H4 (cell line): ENCODE data around the gene MMP10. TPM values are rescaled to one million over a fixed set of nuclear protein-coding genes. Genes with fewer than 3 reads are reported as not detected.

ENCODE experiments used
- DNase-seq: peaks from one replicate; pipeline ENCODE4 v3.0.0-alpha.2; 2015; ENCODE audit warnings: low spot score
- total RNA-seq: library from RNA; depleted of rRNA; stranded (reverse); fragments of >200 nt; shearing (Covaris generic); gene quantifications from 2 replicates; pipeline ENCODE4 v1.2.3, GENCODE V29; 2014; rRNA removed

The MMP10 gene
- 0.33 TPM in 1 of 2 replicates, not detected in the other for total RNA-seq

DNA sequence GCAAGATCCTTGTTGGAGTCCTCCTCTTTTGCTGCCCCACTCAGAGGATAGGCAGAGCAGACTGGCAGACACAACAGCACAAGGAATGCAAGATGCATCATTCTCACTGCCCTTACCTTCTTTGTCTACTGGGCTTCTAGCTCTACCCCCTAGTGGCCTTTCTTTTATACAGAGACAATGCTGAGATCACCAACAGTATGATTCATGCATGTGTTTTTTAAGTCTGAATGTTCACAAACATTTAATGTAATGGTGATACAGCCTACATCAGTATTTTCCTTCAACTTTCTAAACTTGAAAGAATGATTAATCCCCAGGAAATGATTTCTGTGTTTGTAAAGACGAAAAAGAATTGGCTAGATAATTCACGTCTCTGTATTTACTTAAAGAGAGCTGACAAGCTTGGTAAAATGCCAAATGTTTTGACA, at the start of gene MMP10:
Gene MMP10 (minus strand): TSS at position 138 of the 428 bp plus-strand sequence. CDS start 37 bp downstream, at position 101.
- peak; percentile 52 for DNase-seq

DNA sequence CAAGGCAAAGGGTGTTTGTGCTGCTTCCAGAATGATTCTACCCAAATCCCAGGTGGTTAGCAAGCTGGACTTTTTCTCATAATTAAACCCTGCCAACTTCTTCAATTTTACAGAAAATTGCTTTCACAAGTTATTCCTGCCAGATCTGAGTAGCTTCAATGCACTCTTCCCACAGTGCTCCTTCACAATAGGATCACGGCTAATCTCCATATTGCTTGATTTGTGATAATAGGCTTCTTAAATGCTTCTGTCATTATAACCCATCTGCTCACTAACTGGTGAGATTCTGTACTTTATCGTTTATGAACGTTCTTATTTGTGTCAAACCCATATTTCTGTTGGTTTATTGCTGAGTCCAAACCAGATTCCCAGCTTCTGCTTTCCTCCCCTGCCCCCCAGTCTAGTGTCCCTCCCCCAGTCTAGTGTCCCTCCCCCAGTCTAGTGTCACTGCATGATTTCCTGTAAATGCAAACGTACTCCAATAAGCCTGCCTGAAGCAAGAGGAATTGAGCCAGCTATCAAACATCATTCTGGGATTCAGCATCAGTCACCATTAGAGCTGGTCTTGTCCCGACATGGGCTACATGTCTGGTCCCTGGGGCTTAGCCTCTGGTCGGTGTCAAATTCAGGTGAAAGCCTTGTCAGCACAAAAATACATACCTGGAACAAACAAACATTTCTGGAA, 49.0 kb upstream of the MMP10 start:
- DNase-seq, result no peak

DNA sequence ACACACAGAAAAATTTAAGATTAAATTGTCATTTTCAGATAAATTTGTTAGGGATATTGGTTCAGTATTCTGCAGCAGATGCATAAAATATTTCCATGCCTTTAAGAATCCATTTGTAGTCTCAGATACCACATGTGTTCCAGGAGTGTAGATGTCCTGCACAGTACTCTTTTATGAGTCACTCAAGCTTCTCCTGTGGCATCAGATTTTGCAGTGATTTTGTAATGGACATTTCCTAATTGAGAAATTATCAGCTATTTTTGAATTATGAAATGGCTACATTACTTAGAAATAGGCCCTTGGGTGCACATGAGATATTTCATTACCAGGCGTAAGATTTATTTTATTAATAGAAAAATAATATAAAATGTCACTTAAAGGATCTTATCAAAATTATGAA, 44.1 kb upstream of the MMP10 start:
- DNase-seq, result no peak

DNA sequence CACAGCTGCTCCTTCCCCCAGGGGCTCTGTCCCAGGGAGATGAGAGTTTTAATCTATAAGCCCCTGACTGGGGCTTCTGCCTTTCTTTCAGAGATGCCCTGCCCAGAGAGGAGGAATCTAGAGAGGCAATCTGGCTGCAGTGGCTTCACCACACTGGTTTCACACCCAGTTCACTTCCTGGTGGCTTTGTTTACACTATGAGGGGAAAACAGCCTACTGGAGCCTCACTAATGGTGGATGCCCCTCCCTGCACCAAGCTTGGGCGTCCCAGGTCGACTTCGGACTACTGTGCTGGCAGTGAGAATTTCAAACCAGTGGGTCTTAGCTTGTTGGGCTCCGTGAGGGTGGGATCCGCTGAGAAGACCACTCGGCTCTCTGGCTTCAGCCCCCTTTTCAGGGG, 39.1 kb upstream of the MMP10 start:
- DNase-seq, result no peak

DNA sequence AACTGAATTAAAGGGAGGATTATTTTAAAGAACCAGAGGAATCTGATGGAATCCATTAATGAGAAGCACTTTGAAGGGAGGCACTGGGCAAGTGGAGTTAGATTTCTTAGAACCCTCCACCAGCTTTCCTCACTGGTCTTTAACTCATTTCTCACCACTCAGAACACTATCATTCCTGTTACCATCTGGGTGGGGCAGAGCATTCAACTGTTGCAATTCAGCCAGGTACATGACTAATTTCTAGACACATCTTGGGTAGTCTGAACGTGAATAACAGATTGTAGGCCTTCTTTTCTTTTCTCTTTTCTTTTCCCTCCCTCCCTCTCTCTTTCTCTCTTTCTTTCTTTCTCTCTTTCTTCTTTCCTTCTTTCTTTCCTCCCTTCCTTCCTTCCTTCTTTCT, 33.1 kb upstream of the MMP10 start:
- DNase-seq, result no peak

DNA sequence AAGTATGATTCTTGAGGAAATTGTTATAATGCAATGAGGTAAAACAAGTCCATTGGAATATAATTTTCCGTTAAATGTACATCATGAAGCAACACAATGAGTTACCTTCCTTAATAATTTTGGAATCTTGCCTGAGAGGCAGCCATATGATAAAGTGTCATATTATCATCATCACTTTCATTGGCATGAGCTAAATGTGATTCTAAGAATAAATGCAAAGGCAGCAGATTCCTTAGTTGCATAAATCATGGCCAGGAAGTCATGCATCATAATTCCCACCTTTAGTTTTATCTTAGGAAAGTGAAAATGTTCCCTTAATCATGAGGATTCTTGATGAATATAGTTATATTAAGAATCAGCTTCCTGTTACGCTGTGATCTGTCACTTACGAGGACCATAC, 31.8 kb upstream of the MMP10 start:
- no peak for DNase-seq

DNA sequence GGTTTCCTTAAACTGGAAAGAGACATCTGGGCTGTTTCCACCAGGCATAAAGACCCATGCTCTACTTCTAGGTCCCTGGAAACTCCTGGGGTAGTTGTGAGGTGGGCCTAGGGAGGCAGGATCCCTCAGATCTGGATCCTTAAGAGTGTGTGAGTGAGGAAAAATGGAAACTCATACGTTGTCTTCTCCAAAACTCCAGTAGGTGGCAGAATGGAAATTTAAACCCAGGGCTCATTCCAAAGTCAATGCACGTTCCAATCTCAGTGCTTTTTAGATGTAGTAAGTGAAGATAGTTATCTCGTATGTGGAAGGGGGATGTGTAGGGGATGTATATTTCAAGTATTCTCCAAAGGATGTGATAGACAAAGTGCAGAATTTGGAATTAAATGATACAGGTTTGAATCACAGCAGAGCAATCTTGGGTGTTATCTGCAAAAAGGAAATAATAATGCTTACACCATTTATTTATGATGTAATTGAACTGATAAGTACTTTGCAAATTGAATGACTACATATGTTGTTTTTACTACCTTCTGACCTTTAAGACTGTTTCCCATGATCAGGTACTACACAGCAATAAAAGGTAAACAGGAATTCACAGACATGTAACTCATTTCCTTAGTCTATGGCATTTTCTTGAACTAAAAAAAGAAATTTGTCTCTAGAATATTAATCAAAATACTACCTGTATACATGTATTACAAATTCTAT, 30.7 kb upstream of the MMP10 start:
- DNase-seq, result peak; percentile 32

DNA sequence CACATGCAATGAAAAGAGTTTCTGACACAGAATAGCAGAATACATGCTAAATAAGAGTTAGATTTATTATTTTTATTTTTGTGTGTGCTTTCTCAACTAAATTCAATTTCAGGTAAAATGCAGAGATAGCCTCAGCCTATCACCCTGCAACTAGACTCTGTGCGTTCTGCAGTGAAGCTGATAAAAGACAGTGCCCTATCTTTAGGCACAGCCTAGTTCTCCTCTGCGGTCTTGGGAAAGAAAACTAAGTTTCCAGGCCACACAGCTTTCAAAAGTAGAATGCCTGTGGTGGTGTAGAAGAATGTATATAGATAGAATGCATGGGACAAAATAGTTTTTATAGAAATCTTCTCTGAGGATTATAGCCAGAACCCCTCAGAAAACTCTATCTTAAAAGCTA, 29.5 kb upstream of the MMP10 start:
- no peak for DNase-seq

DNA sequence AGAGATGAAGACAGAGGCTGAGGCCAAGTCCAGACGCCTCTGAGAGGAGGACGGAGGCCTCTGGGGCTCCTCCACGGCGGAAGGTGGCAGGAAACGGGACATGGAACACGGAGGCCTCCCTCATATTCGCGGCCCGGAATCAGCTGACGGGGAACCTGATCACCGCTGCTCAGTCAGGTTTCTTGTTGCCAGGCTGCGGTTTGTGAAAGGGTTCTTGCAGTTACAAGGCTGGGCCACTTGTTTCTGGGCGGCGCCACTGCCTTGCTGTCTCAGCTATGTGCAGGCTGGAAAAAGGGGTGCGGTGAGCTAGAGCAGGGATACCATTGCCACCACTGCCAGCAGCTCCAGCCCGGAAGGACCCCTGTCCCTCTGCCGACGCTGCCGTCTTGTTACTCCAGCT, 27.5 kb upstream of the MMP10 start:
- DNase-seq, result peak; percentile 14

DNA sequence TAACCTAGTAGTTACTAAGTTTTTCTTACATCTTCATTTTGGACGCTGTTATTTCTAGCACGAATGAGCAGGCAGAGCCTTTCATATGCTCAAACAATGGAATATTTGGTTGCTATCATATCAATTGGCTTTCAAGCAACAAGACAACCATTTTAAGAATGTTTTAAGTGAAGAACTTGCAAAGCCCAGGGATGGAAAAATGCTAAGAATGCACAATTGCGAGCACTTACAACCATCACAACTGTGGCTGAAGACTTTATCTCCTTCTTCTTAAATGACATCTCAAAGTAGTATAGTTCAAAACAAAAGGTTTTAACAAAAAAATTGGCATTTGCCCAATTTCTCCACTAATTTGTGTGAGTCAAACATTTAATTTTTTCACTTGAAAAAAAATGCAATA, 25.9 kb upstream of the MMP10 start:
- DNase-seq, result no peak

DNA sequence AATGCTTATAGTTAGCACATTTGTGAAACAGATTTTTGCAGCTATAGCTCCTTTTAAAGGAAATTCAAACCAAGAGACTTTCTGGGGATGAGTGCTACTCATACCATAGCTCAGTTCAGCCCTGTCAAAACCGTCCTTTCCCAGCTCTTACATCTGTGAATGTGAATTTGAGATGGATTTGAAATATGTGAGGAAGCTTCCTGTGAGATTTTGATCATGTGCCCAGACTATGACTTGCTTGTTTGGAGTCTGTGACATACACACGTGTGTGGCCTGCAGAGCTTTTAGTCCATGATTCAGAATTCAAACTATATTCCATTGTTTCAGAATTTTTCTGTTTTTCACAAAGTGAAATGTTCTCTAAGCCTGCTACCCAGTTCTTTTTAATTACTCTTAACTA, 21.9 kb upstream of the MMP10 start:
- DNase-seq, result no peak

DNA sequence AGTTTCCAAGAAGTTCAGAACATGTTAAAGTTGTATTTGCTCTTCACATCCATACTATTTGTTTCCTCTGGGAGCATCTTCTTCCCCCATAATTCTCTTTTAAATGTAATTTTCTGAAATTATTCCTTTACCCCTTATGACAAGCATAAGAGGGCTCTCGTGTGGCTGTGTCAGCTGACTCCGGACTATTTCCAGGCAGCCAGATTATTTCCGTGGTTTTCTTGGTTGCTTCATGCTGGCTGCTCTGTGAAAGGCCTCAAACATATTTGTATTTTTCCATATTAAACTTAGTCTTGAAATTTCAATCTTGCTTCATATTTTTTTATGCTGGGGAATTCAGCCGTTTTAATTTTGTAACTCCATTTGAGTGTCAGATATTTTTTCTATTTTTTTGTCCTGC, 20.3 kb upstream of the MMP10 start:
- no peak for DNase-seq

DNA sequence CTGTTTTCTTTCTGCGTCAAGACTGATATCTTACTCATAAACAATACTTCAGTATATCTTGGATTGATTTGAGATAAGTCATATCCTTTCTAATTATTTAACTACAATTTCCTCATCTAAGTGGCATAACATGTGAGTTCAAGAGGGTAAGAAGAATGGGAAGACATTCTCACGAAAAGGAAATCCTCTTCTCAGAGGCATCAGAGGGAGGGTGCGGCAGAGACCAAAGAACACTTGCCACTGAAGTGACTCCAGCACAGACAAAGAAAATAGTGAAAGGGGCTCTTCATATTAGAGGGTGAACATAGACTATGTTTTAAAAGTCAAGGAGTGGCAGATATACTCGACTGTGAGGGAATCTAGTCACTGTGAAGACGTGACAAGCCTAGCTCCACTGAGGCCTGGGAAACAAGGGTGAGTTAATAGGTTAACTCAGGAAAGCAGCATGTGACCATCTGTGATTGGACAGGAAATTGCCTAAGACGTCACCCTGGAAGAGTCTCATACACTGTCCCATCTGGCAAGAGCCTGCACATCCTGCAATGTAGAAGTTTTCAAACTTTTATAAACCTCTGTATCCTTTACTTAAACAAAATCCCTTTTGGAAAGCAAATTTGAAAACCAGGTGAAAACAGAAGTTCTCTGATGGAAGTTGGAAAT, 19.4 kb upstream of the MMP10 start:
- no peak for DNase-seq

DNA sequence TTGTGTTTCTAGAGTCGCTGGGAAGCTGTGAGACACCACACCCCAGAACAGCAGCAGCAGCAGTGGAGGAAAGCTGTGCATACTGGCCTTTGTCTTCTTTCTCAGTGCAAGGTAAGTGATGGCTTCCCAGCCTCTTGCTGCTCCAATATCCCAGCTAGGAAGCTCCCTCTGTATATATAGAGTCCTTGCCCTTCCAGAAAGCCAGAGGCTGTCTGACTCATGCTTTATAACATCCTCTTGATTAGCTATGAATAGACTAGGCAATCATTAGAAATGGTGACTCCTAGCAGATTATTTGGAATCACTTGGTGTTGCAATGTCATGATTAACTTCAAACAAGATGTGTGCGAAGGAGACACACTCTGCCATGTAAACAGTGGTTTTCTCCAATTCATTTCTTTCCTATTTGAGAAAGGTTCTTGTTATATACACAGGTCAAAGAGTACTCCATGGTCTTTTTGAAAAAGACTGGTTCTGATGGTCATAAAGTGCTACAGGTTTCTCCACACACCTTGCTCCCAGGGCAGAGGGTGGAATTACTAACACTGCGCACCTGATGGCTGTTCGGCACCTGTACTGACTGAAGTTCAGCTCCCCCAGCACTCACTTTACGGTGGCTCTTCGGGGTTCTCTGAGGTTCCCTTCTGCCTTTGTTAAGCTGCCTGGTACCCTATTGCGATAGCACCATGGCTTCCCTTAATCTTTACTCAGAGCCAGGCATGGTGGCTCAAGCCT, 17.8 kb upstream of the MMP10 start, which contains the start of gene MMP1:
Gene MMP1 (minus strand): TSS at position 149 of the 735 bp plus-strand sequence. CDS start 68 bp downstream, at position 81.
- DNase-seq, result no peak

DNA sequence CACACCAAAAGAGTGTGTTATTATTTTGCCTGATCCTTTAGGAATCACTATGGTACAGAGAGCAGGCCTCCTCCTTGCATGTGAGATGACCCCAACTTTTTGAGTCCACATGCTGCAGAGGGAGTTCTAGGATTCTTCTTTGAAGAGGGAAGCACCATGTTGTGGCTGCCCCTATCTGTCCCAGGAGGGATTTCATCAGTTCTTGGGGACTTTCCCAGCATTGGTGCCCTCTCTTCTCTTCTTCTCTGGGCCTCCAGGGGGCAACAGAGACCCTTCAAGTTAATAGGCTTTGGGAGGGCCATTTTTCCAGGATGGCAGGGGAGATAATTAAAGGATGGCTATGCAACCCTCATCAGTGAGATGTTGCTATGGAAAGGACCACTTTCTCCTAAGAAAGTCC, 14.0 kb upstream of the MMP10 start:
- peak; percentile 52 for DNase-seq

DNA sequence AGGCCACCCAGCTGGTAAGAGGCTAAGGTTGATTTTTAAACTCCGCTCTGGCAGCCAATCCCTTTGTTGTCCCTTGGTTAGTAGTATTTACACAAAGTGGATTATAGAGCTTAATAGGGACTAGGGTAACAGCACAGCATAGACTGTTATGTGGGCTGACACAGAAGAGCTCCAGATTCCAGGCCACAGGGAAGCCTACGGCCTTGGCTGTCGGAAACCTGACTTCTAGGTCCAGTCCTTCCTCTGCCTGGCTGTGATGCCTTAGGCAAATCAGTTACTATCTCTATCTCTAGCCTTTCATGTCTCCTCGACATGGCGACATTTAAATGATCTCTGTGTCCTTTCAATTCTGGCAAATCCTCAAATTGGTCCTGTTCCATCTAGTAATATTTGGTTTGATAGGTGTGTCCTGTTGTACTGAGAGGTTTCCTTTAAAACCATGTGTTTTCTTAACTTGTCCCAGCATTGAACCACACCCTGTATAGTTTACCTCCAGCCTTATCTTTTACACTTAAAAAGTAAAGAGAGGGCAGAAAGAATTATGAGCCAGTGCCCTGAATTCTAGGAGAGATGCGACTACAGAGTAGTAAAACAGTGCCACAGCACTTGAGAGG, 13.4 kb upstream of the MMP10 start:
- DNase-seq, result no peak

DNA sequence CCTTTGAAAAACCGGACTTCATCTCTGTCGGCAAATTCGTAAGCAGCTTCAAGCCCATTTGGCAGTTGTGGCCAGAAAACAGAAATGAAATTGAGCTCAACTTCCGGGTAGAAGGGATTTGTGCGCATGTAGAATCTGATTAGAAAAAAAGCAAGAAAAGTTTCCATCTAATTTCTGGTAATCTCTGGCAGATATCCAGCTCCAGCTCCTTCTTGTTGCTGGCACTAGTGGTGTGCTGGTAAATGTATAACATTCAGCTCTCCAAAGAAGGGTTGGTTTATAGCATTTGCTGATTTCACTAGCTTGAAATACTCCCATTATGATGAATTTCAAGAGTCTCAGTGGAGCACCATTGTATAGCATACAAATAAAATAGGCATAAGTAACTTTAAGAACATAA, 12.2 kb upstream of the MMP10 start:
- no peak for DNase-seq

DNA sequence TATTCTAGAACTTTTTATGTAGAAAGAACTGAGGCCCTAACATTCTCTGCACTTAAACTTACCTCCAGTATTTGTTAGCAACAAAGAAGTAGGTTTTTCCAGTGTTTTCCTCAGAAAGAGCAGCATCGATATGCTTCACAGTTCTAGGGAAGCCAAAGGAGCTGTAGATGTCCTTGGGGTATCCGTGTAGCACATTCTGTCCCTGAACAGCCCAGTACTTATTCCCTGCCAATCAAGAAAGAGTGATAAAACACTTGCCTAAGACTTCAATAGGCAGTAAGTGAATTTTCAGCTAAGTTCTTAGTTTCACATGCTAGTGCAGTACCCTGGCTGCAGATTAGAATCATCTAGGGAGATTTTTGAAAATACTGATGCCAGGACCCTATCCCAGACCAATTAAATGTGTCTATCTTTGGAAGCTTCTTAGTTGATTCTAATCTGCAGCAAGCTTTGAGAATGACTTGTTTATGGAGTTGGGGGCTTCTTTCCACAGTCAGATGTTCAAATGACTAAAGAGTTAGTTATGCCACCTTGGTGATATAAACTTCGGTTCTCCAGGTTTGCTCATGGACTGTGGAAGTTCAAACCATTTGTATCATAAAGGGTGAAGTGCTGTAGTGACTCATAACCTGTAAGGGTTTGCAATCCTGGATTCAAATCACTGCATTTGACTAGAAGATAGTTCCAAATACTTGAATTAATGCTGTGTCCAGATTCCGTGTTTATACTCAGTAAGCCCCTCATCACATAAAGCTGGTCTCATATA, 11.0 kb upstream of the MMP10 start:
- no peak for DNase-seq

DNA sequence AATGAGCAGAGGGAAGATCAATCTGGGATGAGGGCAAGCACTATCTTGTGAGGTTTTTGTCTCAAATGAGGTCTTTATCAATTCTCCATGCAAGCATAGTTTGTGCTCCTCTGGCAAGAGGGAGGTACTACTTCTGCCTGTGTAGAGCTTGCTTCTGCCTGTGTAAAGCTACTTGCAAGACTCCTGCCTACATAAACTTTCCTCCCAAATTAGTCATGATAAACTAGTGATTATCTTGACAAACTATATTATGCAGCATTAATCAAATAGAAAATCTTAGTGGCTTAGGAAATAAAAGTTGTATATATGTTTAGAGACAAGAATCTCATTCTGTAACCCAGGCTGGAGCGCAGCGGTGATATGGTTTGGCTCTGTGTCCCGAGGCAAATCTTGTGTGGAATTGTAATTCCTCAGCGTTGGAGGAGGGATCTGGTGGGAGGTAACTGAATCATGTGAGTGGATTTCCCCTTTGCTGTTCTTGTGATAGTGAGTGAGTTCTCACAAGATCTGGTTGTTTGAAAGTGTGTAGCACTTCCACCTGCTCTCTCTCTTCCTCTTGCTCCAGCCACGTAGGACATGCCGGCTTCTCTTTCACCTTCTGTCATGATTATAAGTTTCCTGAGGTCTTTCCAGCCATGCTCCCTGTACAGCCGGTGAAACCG, 8.0 kb upstream of the MMP10 start:
- DNase-seq, result no peak

DNA sequence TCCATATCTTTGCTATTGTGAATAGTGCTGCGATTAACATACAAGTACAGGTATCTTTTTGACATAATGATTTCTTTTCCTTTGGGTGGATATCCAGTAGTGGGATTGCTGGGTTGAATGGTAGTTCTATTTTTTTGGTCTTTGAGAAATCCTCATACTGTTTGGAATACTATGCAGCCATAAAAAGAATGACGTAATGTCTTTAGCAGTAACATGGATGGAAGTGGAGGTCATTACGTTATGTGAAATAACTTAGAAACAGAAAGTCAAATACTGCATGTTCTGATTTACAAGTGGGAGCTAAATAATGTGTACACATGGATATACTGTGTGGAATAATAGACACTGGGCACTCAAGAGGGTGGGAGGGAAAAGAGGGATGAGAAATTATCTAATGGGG, 4.0 kb upstream of the MMP10 start:
- DNase-seq, result no peak
